ELR (cell line): ENCODE results near the gene LNX1.

Experiments used
- DNase-seq: peaks from one replicate; pipeline ENCODE4 v3.0.0-alpha.2; 2015; ENCODE audit warnings: low read depth

Gene LNX1

DNA sequence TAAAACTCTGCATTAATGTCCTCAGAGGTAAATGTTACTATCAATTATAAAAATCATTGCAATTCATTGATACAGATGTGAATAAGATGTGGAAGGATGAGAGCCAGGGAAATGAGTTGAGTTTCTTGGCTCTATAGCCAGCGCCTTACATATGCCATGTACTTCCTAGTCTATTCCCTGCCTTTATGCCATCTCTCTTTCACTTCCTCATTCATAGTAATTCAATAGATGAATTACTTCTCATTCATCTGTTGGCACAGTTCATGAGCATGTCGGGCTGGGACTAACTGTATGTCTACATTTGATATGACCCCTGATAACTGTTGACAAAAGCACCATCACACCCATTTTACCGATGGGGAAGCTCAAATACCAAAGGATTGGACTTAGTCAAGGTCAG lies 55.7 kb downstream of the LNX1 start:
- DNase-seq, result no peak

DNA sequence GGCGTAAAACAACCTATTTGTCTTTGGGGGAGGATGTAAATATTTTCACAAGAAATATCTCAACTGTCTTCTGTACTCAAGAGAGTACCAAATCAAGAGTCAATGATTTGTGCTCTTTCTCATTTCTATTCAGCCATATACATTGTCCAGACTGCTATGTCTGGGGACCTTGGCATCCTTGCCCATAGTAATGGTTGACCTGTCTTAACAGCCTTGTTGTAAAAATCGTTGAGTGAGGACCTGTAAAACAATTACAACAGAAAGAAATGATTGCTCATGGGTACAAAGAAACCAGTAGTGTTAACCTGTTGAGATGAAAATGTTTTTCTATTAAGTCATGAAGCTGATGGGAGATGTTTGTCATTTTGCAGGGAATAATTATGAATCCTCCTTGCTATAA lies 56.6 kb downstream of the LNX1 start:
- no peak for DNase-seq

DNA sequence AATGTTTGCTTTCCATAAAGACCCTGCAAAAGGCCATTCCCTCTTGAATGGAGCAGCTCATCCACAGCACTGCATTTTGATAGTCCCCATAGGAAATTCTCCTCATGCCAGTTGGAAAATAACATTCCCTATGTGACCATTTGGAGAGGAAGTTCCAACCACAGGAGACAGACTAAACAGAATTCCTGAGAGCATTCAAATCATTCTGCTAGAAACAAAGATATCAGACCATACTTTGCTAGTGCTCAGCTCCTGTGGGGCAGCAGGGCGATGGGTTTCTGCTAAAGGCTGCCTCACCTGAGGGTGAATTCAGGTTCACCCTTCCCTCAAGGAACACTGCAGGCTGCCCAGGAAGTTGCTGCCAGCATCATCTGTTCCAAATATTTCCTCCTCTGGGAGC lies 58.8 kb downstream of the LNX1 start:
- DNase-seq, result no peak

DNA sequence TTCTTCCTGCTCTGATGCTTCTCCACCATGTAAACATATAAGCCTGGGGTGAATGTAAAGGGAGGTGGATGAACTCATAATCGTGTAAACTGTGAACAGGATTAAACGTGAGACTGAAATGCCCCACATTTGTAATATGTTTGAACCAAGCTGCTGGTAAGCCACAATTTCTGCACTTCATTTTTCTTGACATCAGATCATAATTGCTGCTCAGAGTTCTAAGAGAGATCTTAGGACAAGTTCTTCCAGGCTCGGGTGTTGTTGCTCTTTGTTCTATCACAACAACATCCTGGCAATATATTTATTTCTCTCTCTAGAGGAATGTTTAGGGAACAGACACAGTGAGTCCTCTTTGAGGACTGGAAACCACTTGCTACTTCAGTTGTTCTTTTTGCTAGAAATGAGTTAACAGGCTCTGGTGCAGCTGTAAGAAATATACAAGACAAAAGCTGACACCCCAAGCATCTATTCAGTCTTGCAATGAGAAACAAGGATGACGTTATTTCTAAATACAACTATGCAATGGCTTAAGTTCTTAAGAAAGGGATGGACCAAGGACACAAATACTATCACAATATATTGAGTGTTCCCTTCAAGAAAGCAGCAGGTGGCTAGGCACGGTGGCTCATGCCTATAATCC lies 59.6 kb downstream of the LNX1 start:
- no peak for DNase-seq

DNA sequence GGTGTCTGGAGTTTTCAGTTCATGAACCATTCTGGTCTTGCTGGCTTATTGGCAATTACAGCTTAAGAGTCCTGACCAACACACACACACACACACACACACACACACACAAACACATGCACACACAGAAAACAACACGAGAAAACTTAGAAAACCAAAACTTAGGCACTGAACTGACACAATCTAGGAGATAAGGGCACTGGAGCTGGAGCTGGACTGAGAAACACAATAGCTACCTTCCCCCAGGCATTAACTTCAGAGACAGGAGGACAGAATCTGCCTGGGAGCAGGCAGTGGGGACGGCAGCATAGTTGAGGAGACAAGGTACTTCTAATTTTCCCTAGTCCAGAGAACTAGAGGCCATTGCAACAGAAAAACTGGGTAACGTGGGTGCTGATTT lies 62.3 kb downstream of the LNX1 start:
- no peak for DNase-seq

DNA sequence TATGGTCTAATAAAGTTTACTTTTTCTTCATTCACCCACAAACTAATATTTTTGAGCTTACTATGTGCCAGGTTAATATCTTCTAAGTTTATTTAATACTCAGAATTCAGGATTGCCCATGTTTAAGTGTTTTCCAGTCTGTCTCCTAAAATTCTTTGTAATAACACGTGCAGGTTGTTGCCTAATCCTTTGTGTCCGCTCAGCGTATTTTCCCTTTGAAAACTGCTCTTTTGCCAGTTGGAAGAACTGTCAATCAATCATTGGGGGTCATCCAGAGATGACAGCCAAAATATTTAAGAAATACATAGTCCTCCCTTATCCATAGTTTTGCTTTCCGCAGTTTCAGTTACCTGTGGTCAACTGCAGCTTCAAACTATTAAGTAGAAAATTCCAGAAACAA lies 63.4 kb downstream of the LNX1 start:
- DNase-seq, result no peak

- no peak for DNase-seq
These were observed 64.0 kb downstream of the LNX1 start for GRCh38 chr4:53527326-53527725.

- DNase-seq, result no peak
These were observed 69.0 kb downstream of the LNX1 start for GRCh38 chr4:53522334-53522733.

DNA sequence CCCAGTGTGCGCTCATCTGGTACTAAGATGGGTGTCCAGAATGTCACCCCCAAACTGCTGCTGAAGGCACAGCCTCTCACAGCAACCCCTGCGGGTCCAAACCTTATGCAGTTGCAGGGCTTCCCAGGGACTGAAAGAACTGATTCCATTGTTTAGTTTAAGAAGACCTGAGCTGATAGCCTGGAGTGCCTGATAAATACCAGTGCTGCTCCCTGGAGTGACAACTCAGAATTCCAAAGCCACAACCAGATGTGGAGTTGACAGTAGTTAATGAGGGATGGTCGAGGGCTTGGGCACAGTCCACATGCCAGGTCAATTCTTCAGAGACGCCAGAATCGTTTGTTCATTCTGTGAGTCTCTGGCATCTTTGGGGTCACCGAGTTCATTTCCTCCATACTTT lies 71.2 kb downstream of the LNX1 start:
- no peak for DNase-seq

DNA sequence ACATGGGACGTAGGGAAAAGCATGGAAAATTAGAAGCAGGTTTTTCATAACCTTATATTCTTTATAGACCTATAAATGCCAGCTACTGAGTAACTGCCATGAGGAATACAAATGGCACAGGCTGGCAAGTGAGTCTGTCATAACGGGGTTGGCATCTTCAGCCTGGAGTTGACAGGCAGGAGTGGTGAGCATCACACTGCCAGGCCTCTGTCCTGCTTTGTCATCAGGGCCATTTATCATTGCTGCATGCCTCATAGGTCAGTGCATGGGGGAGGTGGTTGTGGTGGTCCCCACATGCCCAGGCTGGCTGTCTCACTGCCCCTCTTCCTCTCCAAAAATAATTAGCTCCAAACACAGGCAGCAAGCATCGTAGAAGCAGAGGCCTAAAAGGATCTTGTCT lies 72.5 kb downstream of the LNX1 start:
- DNase-seq, result no peak

- DNase-seq, result no peak
These were observed 76.2 kb downstream of the LNX1 start for GRCh38 chr4:53515076-53515475.

DNA sequence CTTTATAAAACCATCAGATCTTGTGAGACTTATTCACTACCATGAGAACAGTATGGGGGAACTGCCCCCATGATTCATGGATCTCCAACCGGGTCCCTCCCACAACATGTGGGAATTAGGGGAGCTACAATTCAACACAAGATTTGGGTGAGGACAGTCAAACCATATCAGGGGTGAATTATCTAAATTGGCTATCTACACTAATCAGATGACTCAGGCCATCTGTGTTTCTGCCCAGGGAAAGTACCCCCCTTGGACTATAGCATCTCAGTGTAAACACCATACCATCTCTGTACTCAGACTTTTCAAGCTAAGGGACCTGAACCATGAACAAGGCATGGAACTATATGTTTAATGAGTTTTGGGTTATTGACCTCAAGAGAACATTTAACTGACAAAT lies 76.8 kb downstream of the LNX1 start:
- DNase-seq, result no peak

DNA sequence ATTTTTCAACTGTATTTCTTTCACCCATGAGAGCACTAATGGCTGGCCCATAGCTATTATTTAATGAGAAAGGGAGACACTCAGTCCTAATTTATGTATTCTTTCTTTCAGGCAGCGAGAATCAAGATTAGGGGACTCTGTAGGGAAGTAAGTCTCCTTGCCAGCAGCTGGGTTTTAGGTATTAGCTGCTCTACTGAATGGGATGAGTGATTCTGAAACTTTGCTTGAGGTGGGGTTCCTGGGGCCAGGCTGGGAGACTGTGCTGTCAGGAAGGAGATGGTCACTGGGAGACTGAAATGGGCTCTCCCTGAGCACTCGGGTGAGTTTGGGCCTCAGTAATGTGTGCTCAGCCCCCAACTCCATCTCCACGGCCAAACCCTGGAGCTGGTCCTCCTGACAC lies 78.7 kb downstream of the LNX1 start:
- no peak for DNase-seq

DNA sequence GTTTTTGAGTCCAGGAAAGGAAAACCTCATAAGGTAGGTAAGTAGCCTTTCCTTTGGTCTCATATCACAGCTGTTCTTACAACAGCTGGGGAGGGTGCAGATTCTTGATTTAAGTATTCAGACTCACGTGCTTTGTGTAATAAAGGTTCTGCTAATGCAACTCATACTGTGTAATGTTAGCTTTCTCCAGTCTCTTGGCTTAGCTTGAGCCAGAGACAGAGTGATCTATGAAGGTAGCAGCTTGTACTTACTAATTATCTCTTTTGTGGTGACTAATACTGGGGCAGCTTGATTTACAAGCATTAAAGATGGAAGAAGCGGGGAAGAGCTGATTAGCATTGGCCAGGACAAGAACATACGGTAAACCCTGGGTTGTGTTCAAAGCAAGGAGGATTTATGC lies 80.3 kb downstream of the LNX1 start:
- no peak for DNase-seq

DNA sequence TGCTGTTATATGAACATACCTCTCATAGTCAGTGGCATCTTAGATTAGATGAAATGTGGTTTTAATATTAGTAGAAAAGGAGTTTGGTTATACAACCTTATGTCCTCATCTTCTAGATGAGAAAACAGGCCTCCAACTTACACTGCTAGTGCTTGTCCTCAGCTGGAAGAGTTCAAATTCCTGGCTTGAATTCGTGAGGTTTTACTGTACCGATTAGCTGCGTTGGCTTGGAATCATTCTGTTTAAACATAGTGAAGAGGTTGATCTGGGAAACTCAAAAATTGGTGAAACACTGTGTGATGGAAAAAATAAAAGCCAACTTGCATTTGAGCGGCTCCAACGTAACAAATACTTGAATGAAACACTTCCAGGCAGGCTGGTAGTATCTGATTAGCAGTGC lies 81.0 kb downstream of the LNX1 start:
- no peak for DNase-seq

- DNase-seq, result peak; percentile 38
These were observed 82.8 kb downstream of the LNX1 start for GRCh38 chr4:53508446-53508845.

DNA sequence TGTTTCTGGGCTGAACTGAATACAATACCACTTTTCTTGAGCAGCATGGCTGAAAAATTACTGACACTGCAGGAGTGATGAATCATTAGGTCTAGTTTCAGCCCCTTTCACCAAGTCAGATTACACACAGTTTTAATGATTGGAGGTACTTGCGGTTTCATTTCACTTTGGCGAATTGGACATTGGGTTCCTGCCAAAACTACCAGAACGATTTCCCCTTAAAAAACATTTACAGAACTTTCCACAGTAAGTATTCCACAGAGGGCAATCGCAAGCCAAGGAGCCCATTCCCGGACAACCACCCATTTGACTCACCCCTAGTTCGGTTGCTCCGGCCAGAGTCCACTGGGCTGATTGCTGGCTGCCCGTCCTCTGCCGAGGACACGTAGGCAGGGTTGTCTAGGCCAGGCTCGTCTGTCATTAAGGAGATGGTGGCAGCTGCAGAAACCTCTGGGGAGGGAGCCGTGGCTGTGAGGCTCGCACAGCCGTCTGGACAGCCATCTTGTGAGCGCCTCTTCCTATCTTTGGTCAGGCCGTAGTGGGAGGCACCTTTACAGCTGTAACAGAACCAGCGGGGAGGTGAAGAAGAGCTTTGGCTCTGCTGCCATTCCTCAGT lies 83.5 kb downstream of the LNX1 start:
- DNase-seq, result no peak

DNA sequence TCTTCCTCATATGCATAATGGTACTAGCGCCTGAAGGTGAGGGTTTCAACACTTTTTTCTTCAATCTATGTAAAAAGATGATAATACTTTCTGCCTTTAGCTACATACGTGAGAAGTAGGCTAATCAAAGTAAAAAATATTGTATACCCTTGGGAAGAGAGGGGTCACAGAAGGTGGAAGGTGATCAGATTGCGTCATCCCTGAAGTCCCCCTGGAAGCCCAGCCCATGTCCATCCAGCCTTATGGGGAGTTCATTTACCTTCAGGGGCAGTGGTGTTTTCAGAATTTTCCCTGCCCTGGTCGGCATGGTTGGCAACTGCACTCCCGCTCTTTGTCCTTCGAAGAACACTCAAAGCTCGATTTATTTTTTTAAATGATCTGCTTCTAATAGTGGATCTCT lies 84.2 kb downstream of the LNX1 start:
- DNase-seq, result no peak

GRCh38 chr4:53505947-53506346 lies 85.3 kb downstream of the LNX1 start:
- peak; percentile 16 for DNase-seq

- DNase-seq, result no peak
These were observed 89.2 kb downstream of the LNX1 start for GRCh38 chr4:53502094-53502493.

DNA sequence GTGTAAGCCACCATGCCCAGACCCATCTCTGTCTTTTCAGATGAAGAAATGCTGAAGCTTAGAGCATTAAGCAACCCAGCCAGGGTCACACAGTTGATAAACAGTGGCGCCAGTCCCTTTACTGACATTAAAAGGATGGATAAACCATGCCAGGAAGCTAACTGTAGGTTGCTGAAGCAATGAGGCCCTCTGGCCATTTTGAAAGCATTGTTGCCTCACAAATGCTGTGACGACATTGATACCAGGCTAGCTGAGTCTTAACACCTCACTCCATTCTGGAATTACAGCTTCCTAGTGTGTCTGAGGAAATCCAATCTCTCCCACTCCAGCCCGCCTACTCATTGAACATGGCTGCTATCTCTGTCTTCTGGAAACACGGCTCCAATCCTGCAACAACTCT lies 89.7 kb downstream of the LNX1 start:
- no peak for DNase-seq

DNA sequence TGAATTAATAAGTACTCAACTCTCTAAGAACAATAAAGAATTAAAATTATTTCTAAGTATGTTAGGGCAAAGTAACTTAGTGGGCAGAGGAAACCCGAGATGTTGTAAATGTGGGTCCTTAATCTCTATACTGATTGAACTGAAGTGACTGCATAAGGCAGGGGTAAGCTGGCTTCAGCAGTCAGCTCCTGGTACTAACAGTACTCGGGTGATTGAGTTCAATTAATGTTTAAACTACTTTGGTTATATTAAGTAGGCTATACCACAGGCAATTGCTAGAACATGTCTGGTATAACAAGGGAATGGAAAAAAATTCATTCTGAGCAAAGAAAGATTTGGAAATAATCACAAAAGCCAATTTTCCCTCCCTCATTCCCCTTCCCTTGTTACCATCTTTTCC lies 90.7 kb downstream of the LNX1 start:
- DNase-seq, result no peak

DNA sequence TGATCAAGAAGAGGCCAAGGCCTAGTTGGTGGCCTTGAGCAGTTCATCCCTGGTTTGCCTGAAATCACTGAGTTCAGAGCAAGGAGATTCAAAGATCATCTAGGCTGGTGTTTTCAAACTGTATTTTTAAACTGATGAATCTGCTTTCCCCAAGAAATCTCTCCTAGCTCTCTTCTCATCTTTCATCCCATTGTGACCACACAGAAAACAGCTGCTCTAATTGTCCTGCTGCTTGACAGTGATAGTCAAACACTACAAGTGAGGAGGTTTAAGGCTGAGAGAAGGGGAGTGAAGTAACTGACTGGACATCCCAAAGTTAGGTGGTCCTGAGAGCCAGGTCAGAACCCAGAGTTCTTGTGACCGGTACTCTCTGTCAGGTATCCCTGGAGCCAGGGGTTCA lies 91.5 kb downstream of the LNX1 start:
- no peak for DNase-seq

- DNase-seq, result no peak
These were observed 92.6 kb downstream of the LNX1 start for GRCh38 chr4:53498706-53499105.
